ENCODE measurements around the gene SLC9A6. TPM values are rescaled to one million over a fixed set of nuclear protein-coding genes. Genes with fewer than 3 reads are reported as not detected.

Gene SLC9A6
- total and polyA plus RNA-seq, 11 donors = 10.6 to 23.2 (median 15.6) TPM

DNA sequence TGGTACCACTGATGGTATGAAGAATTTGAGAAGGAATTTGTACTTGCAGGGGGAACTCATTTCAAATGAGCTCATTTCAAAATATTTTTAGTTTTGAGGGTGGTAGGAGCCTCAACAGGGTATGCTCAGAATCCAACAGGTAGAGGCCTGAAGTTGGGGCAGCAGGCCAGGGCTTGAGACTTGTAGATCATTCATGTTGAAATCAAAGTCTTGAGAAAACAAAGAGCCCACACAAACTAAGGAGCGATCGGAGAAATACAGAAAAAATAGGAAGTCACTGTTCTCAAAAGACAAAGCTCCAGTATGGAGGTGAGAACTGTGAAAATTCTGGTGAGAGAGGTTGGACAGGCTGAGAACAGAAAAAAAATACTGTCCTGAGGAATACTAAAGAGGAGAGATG is 979 bp upstream of the SLC9A6 start:
- Histone ChIP-seq H3K27me3 (no peaks in the 10 kb centered on the region), H3K9me3 (no peaks in the 10 kb centered on the region), H3K27ac (peak overlapping the region in 9 of 12 donors; percentile 59 to 85 (median 77)), H3K4me1 (peaks cover 0 to 39% (median 3%) of the 10 kb centered on the region in 12 donors), H3K36me3 (no peaks in the 10 kb centered on the region), H3K4me3 (peak overlapping the region in 9 of 12 donors; percentile 50 to 85 (median 76))
- DNase-seq = no peak
- TF ChIP-seq POLR2A (IDR thresholded peaks at IDR 0.05) = no peak
- TF ChIP-seq, protein P1, sequence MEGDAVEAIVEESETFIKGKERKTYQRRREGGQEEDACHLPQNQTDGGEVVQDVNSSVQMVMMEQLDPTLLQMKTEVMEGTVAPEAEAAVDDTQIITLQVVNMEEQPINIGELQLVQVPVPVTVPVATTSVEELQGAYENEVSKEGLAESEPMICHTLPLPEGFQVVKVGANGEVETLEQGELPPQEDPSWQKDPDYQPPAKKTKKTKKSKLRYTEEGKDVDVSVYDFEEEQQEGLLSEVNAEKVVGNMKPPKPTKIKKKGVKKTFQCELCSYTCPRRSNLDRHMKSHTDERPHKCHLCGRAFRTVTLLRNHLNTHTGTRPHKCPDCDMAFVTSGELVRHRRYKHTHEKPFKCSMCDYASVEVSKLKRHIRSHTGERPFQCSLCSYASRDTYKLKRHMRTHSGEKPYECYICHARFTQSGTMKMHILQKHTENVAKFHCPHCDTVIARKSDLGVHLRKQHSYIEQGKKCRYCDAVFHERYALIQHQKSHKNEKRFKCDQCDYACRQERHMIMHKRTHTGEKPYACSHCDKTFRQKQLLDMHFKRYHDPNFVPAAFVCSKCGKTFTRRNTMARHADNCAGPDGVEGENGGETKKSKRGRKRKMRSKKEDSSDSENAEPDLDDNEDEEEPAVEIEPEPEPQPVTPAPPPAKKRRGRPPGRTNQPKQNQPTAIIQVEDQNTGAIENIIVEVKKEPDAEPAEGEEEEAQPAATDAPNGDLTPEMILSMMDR (IDR thresholded peaks at IDR 0.05) = no peak
- WGBS, 4 donors = 59 to 69% (median 64%) methylated on average over 2 of the region's 2 CpGs
- no peak for ATAC-seq
- intact Hi-C loops (cut with DNase I) = no loop called here

DNA sequence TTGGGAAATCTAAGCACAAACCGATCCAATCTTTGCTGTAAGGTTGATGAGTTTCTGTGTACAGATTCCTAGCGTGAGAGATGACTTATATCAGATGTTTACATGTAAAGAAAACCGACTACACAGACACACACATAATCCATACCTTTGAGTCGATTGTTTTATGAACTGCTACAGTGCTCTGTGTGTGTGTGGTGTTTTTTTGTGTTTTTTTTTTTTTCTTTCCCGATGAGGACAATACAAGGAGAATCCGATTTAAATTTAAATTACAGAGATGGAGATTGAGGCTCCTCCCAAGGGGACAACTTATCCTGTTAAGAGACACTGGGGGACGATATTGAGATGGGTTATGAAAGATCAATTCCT is 461 bp upstream of the SLC9A6 start:
- intact Hi-C loops (cut with DNase I) = no loop called here
- Histone ChIP-seq H3K4me1 (peaks cover 0 to 39% (median 3%) of the 10 kb centered on the region in 12 donors), H3K27me3 (no peaks in the 10 kb centered on the region), H3K4me3 (peak overlapping the region; percentile 39 to 85 (median 74)), H3K9me3 (no peaks in the 10 kb centered on the region), H3K27ac (peak overlapping the region in 11 of 12 donors; percentile 53 to 85 (median 77)), H3K36me3 (no peaks in the 10 kb centered on the region)
- WGBS, 4 donors = 5 to 43% (median 19%) methylated on average over 7 of the region's 7 CpGs
- DNase-seq = no peak
- TF ChIP-seq, protein P1 (IDR thresholded peaks at IDR 0.05) = no peak
- no peak for TF ChIP-seq POLR2A (IDR thresholded peaks at IDR 0.05)
- no peak for ATAC-seq

DNA sequence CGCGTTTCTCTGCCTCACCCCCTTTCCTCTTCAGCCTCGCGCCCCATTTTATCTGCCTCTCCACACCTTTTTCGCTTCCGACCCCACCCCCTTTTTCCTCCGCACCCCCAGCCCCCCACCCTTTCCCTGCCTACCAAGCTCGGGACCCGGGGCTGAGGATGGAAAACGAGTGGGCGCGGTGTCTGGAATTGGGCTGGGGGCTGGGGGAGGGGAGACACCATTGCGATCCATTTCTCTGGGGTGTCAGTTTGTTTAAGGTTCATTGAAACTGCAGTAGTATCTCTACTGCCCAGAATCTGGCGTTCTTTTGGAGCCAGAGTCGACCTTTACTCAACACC is 707 bp downstream of the SLC9A6 start:
- DNase-seq (no peak), ATAC-seq (no peak)
- intact Hi-C loops (cut with DNase I) = no loop called here
- Histone ChIP-seq H3K9me3 (no peaks in the 10 kb centered on the region), H3K27me3 (no peaks in the 10 kb centered on the region), H3K4me3 (peak overlapping the region; percentile 39 to 85 (median 74)), H3K27ac (peak overlapping the region in 9 of 12 donors; percentile 59 to 85 (median 77)), H3K36me3 (no peaks in the 10 kb centered on the region), H3K4me1 (peaks cover 0 to 39% (median 3%) of the 10 kb centered on the region in 12 donors)
- TF ChIP-seq, protein P1 (IDR thresholded peaks at IDR 0.05) = no peak
- TF ChIP-seq POLR2A (IDR thresholded peaks at IDR 0.05) = no peak
- 0 to 34% (median 17%) methylated on average over 15 of the region's 15 CpGs for WGBS, 4 donors

DNA sequence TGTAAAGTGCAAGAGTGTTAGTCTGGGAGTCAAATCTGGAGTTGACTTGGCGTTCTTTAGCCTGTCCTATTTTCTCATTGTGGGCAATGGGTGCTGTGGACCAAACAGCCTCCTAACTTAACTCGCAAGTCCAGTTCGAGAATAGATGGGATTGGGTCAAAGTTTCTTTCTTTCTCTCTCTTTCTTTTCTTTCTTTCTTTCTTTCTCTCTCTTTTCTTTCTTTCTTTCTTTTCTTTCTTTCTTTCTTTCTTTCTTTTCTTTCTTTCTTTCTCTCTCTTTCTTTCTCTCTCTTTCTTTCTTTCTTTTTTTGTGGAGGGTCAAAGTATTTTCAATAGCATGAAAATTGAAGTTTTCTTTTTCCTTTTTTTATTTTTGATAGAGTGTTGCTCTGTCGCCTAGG is 3.0 kb downstream of the SLC9A6 start:
- ATAC-seq (no peak), DNase-seq (no peak)
- WGBS, 4 donors = 82 to 94% (median 89%) methylated on average over 4 of the region's 4 CpGs
- intact Hi-C loops (cut with DNase I) = no loop called here
- no peaks in the 10 kb centered on the region for H3K27me3 ChIP-seq
- no peak overlapping the region for H3K4me3 ChIP-seq
- TF ChIP-seq, protein P1 (IDR thresholded peaks at IDR 0.05) = no peak
- TF ChIP-seq POLR2A (IDR thresholded peaks at IDR 0.05) = no peak
- no peak overlapping the region for H3K27ac ChIP-seq
- H3K36me3 ChIP-seq = no peaks in the 10 kb centered on the region
- peaks cover 0 to 22% (median 3%) of the 10 kb centered on the region in 12 donors for H3K4me1 ChIP-seq
- no peaks in the 10 kb centered on the region for H3K9me3 ChIP-seq
